Gastrocnemius medialis (tissue), 4 donors: ENCODE data around the gene CDC5L. TPM values are rescaled to one million over a fixed set of nuclear protein-coding genes. Genes with fewer than 3 reads are reported as not detected.

Experiments used
- ATAC-seq, 2 donors: fragments of 150-250 bp; one replicate each; pipeline ENCODE4 v1.9.1; 2016
- DNase-seq, 2 donors: peaks; one replicate each; pipeline ENCODE4 v3.0.0-alpha.2; 2019
- H3K27ac ChIP-seq, 4 donors: fragments of 200-600 bp; sonication (generic); 1 replicate in 1 of 4; 2 replicates in 3 of 4; pipeline ENCODE4 v1.5.1; 2016 to 2018; ENCODE audit warnings: mild to moderate bottlenecking in 2 of 4, moderate library complexity in 1 of 4
- H3K27me3 ChIP-seq, 3 donors: fragments of 200-600 bp; sonication (generic) in 2 of 3; 1 replicate in 1 of 3; 2 replicates in 2 of 3; pipeline versions ENCODE4 v1.5.1 to v1.6.0; 2016 to 2019; ENCODE audit warnings: mild to moderate bottlenecking in 1 of 3, moderate library complexity in 1 of 3
- H3K36me3 ChIP-seq, 2 donors: fragments of 200-600 bp; sonication (generic) in 1 of 2; one replicate each; pipeline ENCODE4 v1.5.1; 2017 to 2018
- H3K4me1 ChIP-seq, 2 donors: fragments of 200-600 bp; sonication (generic) in 1 of 2; one replicate each; pipeline ENCODE4 v1.5.1; 2016 to 2017; ENCODE audit warnings: mild to moderate bottlenecking in 2 of 2
- H3K4me3 ChIP-seq, 4 donors: fragments of 200-600 bp; sonication (generic) in 3 of 4; 1 replicate in 1 of 4; 2 replicates in 3 of 4; pipeline ENCODE4 v1.5.1; 2016 to 2019; ENCODE audit warnings: mild to moderate bottlenecking in 2 of 4
- H3K9me3 ChIP-seq, 3 donors: fragments of 200-600 bp; sonication (generic) in 2 of 3; 1 replicate in 1 of 3; 2 replicates in 2 of 3; pipeline ENCODE4 v1.5.1; 2016 to 2019
- POLR2A ChIP-seq, 2 donors: fragments of 450-650 bp; IDR thresholded peaks; one replicate each; pipeline ENCODE4 v1.6.1; 2017; ENCODE audit warnings: antibody characterized with exemption in 2 of 2, mild to moderate bottlenecking in 2 of 2, moderate library complexity in 2 of 2
- in situ Hi-C, 4 donors: fragments of 200-750 bp; cut with MboI; loops; one replicate each; pipeline versions ENCODE4 v1.15.0 to v1.8.0; 2017; ENCODE audit warnings: low sequenced_read_pairs in 4 of 4
- intact Hi-C: fragments of 100-400 bp; cut with DNase I; formaldehyde crosslinking; loops from one replicate; pipeline ENCODE4 v1.15.1; 2023; ENCODE audit warnings: low total_unique reads
- total RNA-seq, 4 donors: library from RNA; depleted of rRNA; stranded (reverse); fragments of >200 nt; gene quantifications; one replicate each; pipeline versions ENCODE4 v1.1.0 to v1.2.3, GENCODE V29; 2016
- TF ChIP-seq, protein P1 (sequence below), 5 experiments: fragments of 450-650 bp in 3 of 5; fragments of 200-600 bp in 2 of 5; sonication (generic) in 2 of 5; IDR thresholded peaks in 4 of 5; conservative IDR thresholded peaks in 1 of 5; 1 replicate in 4 of 5; 2 replicates in 1 of 5; pipeline ENCODE4 v1.5.1; 2016 to 2019; ENCODE audit warnings: antibody characterized with exemption in 5 of 5, mild to moderate bottlenecking in 3 of 5, moderate library complexity in 3 of 5

CDC5L gene
- total RNA-seq, 4 donors from 2014 or later, result 26.3 to 30.3 (median 27.7) TPM

- in situ Hi-C loops, result no loop called here
- H3K27me3 ChIP-seq, result no peaks in the 10 kb centered on the region
- no peak for ATAC-seq
Observed at GRCh38 chr6:44359973-44360372, 27.5 kb upstream of the CDC5L start.

DNA sequence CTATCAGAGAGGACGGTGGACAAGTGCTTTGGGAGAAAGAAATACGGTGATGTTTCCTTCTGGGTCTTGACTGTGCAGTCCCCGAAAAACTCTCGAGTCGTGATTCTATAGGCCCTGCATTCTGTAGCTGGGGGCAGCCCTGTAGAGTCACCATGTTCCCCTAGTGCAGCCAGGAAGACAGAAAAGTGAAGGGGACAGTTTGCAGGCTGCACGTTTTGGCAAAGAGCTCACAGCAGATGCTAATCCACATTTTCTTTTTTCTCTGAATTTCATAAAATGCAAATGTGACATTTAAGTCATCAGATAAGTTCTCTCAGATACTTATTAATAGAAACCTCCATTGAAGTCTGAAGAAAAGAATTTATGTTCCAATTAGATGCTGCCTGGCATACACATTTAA, 25.6 kb upstream of the CDC5L start:
- no peak for TF ChIP-seq POLR2A (IDR thresholded peaks at IDR 0.05)
- TF ChIP-seq, protein P1, sequence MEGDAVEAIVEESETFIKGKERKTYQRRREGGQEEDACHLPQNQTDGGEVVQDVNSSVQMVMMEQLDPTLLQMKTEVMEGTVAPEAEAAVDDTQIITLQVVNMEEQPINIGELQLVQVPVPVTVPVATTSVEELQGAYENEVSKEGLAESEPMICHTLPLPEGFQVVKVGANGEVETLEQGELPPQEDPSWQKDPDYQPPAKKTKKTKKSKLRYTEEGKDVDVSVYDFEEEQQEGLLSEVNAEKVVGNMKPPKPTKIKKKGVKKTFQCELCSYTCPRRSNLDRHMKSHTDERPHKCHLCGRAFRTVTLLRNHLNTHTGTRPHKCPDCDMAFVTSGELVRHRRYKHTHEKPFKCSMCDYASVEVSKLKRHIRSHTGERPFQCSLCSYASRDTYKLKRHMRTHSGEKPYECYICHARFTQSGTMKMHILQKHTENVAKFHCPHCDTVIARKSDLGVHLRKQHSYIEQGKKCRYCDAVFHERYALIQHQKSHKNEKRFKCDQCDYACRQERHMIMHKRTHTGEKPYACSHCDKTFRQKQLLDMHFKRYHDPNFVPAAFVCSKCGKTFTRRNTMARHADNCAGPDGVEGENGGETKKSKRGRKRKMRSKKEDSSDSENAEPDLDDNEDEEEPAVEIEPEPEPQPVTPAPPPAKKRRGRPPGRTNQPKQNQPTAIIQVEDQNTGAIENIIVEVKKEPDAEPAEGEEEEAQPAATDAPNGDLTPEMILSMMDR (IDR thresholded peaks at IDR 0.05 in 4 of 5, conservative IDR thresholded peaks at IDR 0.05 in 1 of 5), result no peak
- H3K27me3 ChIP-seq, result no peaks in the 10 kb centered on the region
- no peaks in the 10 kb centered on the region for H3K4me1 ChIP-seq
- DNase-seq (no peak), ATAC-seq (no peak)
- H3K4me3 ChIP-seq, result no peak overlapping the region
- in situ Hi-C loops, result no loop called here
- intact Hi-C loops, result no loop called here
- no peaks in the 10 kb centered on the region for H3K36me3 ChIP-seq
- H3K27ac ChIP-seq, result no peak overlapping the region
- no peaks in the 10 kb centered on the region for H3K9me3 ChIP-seq

More at GRCh38 chr6:44359973-44360372, 27.5 kb upstream of the CDC5L start:
- Histone ChIP-seq H3K4me1 (no peaks in the 10 kb centered on the region), H3K36me3 (no peaks in the 10 kb centered on the region), H3K27ac (no peak overlapping the region), H3K4me3 (no peak overlapping the region), H3K9me3 (no peaks in the 10 kb centered on the region)
- intact Hi-C loops, result no loop called here
- TF ChIP-seq, protein P1 (IDR thresholded peaks at IDR 0.05 in 4 of 5, conservative IDR thresholded peaks at IDR 0.05 in 1 of 5), result no peak
- no peak for TF ChIP-seq POLR2A (IDR thresholded peaks at IDR 0.05)
- DNase-seq, result no peak

DNA sequence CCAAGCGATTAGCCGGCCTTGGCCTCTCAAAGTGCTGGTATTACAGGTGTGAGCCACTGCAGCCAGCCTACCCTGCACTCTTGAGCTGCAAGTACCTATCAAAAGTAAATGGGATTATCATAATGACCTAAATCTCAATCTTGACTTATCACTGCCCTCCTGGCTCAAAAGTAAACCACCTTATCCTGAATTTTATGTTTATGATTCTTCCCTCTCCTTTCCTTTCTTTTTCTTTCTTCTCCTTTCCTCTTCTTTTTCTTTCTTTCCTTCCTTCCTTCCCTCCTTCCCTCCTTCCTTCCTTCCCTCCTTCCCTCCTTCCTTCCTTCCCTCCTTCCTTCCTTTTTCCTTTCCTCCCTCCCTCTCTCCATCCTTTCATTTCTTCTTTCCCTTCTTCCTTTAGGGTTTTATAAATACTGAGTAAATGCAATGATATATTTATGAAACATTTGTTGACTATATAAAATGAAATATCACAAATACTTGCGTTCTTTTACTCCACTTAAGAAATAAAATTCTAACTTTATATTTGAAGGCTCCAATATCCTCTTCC, 24.1 kb upstream of the CDC5L start:
- Histone ChIP-seq H3K4me3 (no peak overlapping the region), H3K9me3 (no peaks in the 10 kb centered on the region), H3K4me1 (no peaks in the 10 kb centered on the region), H3K27me3 (no peaks in the 10 kb centered on the region), H3K36me3 (no peaks in the 10 kb centered on the region), H3K27ac (no peak overlapping the region)
- no peak for DNase-seq
- TF ChIP-seq, protein P1 (IDR thresholded peaks at IDR 0.05 in 4 of 5, conservative IDR thresholded peaks at IDR 0.05 in 1 of 5), result no peak
- TF ChIP-seq POLR2A (IDR thresholded peaks at IDR 0.05), result no peak
- in situ Hi-C loops (no loop called here), intact Hi-C loops (no loop called here)
- no peak for ATAC-seq

DNA sequence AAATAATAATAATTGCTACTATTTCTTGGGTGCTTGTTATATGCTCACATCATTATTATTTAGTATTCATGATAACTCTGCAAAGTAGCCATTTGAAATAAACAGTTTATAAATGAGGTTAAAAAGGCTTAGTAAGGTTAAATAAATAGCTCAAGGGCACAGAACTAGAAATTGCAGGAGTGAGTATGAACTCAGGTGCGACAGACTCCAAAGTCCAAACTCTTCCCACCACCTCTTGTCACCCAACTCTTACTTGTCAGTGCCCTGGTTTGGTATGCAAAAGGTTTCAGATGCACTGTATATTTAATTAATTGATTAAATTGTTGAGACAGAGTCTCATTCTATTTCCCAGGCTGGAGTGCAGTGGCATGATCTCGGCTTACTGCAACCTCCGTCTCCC, 20.7 kb upstream of the CDC5L start:
- no peak for ATAC-seq
- Histone ChIP-seq H3K36me3 (no peaks in the 10 kb centered on the region), H3K4me1 (no peaks in the 10 kb centered on the region), H3K4me3 (no peak overlapping the region), H3K27ac (no peak overlapping the region), H3K9me3 (no peaks in the 10 kb centered on the region), H3K27me3 (no peaks in the 10 kb centered on the region)
- in situ Hi-C loops (no loop called here), intact Hi-C loops (no loop called here)
- DNase-seq, result no peak
- no peak for TF ChIP-seq POLR2A (IDR thresholded peaks at IDR 0.05)

DNA sequence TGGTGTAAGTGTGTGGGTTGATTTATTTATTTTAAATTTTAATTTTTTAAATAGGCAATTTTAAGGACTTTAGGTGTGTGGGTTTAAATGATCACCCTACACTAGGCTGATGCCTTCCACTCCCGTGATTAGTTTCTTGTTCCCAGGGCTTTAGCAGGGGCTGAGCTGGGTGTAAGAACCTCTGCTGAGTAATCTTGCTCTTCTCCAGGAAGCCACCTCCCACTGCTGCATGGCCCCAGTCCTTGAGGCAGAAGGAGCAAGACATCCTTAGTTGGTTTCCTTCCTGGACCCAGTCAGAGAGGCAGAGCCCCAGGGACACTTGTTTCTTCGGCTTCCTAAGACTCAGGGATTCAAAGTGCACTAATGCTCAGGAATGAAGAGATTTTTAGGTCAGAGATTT, 19.8 kb upstream of the CDC5L start:
- no peaks in the 10 kb centered on the region for H3K4me1 ChIP-seq
- no peak overlapping the region for H3K27ac ChIP-seq
- no peaks in the 10 kb centered on the region for H3K9me3 ChIP-seq
- ATAC-seq, result no peak
- DNase-seq, result no peak
- in situ Hi-C loops, result no loop called here
- no peak overlapping the region for H3K4me3 ChIP-seq
- no peak for TF ChIP-seq POLR2A (IDR thresholded peaks at IDR 0.05)
- TF ChIP-seq, protein P1 (IDR thresholded peaks at IDR 0.05 in 4 of 5, conservative IDR thresholded peaks at IDR 0.05 in 1 of 5), result no peak
- no peaks in the 10 kb centered on the region for H3K36me3 ChIP-seq
- intact Hi-C loops, result no loop called here
- no peaks in the 10 kb centered on the region for H3K27me3 ChIP-seq
